ENCODE results near the gene NTM.
"Not testable (repeated sequence)": the region's sequence is repeated elsewhere in the genome, so short reads cannot be mapped to it uniquely, and the experiment has no call there.

The NTM gene

DNA sequence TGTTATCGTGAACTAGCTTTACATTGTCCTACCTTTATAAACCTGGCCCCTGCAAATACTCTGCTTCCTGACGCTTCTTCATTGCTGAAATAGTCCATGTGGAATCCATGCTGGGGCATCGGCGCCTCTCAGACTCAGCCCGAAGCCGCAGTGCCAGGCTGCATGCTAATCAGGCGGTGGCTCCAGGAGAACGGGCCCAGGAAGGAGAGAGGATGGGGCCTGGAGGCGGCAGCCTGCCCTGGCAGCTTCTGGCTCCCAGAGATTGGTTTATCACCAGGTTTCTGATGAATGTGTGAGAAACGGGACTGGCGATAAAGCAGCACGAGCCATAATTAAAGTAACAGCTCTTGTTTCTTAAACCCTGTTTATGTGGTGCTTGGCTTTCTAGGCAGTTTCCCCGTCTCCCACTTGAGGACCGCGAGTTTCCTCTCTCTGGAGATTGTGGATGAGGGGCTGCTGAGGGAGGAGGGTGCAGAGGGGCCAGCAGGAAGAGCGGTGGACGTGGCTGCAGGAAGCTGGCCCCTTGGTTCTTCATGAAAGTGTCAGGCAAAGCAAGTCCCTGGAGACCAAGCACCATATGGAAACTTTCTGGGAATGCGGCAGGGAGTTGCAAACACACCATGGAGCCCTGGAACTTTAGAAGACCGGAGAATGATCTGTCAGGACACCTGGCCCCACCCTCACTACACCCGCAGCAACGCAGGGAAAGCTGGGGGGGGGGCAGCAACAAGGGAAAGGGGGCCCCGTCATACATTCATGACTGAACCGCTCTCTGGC is 93.4 kb downstream of the NTM start:
- no peak for DNase-seq (ENCODE audit: low spot score)

DNA sequence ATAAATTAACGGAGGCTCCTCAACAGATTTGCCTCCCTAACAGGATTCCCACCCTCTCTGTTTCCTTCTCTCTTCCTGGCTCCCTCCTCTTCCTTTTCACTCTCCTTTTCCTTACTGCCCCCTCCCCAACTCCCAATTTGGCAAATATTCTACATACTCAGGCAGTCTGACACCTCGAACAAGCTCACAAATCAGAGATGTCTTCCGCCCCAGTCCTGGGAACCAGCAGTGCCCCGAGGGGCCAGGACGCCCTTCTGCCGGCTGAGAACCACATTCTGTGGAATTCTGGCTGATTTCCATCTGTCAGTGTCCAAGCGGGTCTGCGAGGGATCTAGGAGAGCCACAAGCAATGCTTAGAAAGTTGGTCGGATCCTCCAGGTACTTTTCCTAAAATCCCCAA is 94.0 kb downstream of the NTM start:
- no peak for DNase-seq (ENCODE audit: low spot score)

DNA sequence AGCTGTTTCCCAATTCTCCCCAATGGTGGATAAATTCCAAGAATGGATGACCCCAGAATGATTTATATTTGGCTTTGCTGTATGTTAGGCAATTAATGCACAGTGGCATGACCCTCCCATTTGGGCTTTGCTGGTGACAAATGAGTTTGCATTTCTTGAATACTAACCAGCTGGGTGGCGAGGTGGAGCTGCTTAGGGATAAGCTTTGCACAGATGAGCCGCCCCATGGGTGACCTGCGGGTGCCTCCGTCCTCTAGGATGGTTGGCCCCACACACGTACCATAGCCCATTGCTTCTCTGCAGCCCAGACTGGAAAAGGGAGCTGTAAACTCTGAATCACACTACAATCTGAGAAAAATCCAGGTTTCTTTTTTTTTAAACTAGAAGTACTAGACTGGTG is 94.6 kb downstream of the NTM start:
- no peak for DNase-seq (ENCODE audit: low spot score)

DNA sequence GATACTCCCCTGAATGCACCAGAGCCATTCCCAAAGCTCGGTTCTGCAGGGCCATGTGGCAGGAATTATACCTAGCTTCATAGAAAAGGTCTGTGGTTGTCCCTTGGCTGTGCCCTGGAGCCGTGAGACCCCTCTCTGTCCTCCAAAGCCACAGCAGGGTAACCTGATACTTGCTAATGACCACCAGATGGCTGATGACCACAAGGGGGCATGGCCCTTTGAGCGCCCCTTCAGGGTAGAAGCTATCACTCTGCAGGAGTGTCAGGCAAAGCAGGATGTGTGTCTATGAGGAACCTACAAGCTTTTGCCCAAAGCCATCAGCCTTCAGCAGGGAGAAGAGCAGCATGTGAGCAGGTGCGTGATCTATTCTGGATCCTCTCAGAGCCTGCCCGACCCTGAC is 95.3 kb downstream of the NTM start:
- DNase-seq (ENCODE audit: low spot score), result no peak

DNA sequence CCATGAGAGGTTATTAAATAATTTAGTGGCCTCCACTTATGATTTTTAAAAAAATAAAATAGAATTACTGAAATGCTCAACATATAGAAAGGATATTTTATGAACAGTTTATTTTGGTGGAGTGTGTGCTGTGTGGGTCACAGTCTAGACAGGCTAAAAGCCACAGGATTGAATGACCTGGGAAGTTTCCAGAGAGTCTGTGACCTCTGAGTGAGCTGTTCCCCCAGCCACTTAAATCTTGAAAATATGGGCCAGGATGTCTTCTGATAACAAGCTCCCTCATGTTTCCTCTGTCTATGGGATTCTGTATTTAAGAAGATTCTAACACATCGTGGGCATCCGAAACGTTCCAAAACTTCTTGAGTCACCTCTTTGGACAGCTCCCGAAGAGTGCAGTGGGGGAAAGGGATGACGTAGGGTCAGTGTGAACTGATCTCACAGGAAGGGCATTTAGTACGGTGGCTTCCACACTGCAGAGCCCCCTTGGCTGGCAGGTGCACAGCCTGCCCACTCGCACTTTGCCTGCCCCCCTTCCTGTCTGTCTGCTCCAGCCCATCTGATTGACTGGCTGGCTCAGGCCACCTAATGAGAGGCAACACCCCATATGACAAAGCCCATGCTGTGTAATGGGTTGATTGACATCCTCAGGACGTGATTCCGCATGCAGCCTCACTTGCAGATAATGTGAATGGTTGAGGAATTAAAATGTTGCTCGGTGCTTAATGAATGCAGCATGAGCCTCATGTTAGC is 97.4 kb downstream of the NTM start:
- no peak for DNase-seq (ENCODE audit: low spot score)

DNA sequence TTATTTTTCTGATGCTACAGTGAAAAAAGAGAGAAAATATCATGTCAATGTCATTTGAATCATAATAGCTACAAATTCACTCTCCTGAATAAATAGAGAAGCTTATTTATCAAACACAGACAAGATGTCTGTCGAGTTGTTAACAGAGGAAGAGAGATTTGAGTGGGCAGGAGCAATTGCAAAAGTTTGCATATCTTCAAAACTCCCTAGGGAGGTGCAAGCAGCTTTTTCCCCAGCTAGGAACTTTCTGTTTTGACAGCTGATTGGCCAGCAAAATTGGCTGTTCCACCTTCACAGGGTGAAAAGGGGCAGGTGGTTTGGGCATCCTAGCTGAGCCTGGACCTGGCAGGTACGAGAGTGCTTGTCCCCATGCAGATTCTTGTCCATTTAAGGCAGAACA is 98.2 kb downstream of the NTM start:
- no peak for DNase-seq (ENCODE audit: low spot score)

DNA sequence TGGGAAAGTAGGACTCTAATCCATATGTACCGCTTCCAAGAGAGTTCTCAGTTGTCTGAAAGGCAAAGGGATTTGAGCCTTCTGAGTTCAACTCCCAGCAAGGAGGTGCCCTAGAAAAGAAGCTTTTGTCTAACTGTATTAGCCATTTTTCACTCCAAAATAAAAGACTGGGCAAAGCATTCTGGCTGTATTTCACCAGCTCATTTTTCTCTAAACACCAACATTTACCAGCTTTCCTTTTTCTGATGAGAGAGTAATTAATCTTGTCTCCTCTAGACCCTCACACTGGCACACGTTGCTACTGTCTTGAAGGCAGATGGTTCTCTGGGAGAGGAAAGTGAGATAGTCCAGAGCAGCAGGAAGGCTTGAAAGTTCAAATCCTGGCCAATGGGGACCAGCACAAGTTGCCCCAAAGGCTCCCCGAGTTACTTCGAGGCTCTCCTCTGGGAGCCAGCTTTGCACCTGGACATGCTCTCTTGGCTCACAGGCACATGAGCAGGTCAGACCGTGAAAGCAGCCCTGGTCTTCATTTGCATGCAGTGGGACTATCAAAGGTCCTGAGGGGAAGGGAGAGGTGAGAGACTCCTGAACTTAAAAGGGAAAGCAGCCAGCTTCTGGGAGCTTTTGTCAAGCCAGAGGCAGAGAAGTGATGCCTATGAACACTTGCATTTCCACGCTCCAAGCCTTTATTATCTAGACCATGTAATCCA is 100.0 kb downstream of the NTM start:
- DNase-seq (ENCODE audit: low spot score), result no peak

DNA sequence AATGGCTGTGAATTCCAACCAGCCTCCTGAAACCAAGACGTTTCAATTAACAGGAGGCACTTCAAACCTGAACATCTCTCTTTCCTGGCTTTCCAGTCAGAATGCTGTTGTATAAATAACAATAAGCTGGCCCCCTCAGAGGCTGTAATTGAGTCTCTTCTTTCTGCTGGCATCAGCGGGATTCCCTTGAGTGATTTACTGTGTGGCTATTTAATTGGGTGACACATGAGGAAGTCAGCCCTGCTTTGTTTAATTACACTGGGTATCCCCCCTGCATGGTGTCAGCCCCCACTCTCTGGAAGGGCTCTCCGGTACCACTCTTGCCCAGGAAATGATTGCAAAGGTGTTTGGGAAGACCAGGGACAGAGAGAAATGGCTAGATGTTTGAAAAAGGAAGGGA is 101.6 kb downstream of the NTM start:
- DNase-seq (ENCODE audit: low spot score), result no peak

DNA sequence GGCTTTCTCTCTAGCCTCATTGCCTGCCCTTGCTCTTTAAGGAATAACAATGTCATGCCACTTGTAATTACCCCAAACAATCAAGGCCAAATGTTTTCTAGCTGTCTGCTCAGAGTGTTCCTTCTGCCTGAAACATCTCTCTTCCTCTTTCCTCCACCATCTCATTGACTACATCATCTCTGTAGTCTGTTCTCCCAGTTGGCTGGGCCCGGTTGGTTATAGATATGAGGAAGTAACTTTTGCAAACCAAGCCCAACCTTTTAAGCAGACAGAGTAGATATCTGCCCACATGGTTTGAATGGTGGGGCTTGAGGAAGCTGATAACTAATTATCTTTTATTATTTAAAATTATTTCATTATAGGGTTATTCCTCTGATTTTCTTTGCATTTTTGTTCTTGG is 104.5 kb downstream of the NTM start:
- DNase-seq (ENCODE audit: low spot score), result no peak

DNA sequence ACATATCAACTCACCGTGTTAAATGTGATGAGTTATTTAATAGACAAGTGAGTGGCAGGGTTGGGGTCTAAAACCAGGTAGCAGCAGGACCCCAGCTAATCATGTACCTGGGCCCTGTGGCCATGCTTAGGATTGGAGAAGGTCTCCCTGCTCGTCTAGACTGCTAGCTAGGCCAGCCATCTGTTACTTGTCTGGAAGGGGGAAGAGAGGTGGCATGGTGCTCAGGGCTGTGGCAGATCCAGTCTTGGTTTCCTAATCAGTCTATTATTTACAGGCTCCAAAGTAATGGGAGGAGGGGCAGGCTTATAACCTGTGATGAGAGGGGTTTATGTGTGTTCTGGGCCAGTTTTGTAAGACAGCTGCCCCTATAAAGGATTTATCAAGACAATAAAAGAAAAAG is 105.9 kb downstream of the NTM start:
- DNase-seq (ENCODE audit: low spot score), result no peak

DNA sequence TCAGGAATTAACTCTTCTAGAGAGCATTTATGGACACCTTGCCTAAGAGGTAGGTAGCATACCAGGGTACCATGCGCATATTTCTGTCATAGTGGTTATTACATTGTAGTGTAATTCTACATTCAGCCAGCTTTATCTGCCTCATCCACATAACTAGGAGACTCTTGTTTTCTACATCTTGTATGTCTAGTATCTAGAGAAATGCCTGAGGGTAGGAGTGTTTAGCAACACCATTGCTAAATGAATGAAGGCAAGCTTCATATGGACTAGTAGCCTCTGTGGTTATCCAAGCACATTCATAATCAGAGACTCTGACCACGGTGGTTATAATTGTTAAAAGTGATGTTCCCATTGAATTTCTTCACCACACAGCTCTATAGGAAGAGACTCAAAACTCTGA is 107.9 kb downstream of the NTM start:
- no peak for DNase-seq (ENCODE audit: low spot score)

DNA sequence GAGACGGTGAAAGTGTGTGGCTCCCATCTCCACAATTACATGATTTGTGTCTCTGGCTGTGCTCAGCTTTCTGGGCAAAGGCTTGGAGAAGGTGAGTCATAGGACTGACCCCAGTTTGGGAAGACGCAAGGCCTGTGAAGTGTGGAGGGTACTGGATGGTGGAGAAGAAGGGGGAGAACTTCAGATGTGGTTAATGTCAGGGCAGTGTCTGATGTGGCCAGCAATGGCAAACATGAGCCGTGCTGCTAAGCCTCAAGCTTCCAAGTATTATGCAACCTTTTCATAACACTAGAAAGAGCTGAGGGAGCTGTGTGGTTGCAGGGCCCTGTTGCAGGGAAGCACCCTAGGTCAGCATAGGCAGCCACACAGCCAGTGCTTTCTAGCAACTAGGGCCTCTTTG is 110.9 kb downstream of the NTM start:
- DNase-seq (ENCODE audit: low spot score), result no peak

DNA sequence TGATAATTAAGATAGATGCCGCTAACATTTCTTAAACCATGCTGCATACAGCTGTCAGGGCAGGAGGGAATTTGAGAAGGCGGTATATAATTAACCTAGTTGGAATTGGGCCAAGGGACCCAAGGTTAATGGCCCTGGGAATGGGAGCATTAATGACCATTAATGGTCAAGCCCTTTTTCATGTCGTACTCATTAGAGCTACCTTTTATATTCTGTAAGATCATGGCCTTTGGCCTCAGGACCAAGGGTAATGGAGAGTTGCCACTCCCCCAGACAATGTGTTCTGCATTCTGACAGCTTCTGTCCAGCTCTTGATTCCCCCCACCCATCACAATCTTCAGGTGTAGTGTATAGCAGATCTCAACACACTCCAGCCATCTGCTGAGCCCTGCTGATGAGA is 111.6 kb downstream of the NTM start:
- no peak for DNase-seq (ENCODE audit: low spot score)

DNA sequence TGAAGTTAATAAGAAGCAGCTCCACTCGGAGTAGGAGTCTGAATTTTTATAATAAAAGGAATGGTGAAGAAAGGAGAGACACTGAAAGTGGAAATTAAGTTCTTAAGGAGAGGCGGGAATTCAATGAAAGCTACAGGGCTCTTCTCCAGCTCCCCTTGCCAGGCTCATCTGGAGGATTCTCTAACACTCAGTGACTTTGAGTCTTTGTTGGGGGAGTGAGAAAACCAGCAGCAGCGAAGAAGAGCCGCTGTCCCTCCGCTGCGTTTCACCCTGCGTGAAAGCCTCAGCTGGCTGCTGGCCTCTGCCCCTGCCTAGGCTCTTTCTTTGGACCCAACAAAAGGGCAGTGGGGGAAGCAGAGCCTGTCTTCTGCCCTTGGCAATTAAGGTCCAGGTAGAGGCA is 113.0 kb downstream of the NTM start:
- DNase-seq (ENCODE audit: low spot score), result no peak

DNA sequence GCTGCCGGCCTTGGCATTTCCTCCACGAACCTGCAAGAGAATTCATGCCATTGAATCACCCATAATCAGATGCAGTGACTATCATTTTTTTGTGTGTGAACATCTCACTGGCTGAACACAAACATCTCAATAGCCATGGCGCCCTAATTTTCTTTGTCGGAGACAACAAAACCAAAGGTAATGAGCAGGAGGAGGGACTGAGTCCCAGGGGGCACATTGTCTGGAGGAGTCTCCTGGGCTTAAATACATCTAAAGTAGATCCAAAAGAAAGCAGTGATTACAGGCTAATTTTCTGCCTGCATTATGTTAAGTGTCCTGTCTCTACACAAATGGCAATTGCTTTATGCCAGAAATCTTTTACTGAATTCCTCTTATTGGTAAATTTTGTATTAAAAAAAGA is 113.5 kb downstream of the NTM start:
- no peak for DNase-seq (ENCODE audit: low spot score)

DNA sequence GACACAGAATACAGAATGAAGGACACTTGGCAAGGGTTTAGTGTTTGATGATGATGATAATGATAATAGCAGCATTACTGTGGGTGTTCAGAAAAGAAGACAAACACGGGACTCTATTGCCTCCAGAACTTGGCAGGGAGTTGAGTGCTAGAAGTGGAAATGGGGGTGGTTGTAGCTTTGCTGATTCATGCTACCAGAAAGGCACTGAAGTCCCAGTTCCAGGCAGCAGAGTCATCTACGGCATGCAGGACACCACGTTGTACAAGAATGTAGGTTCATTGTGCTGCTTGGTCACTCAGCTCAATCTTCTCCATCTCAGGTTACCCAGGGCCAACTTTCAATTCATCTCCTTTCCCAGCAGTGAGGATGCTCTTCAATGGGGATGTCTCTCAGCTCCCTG is 115.7 kb downstream of the NTM start:
- no peak for DNase-seq (ENCODE audit: low spot score)

DNA sequence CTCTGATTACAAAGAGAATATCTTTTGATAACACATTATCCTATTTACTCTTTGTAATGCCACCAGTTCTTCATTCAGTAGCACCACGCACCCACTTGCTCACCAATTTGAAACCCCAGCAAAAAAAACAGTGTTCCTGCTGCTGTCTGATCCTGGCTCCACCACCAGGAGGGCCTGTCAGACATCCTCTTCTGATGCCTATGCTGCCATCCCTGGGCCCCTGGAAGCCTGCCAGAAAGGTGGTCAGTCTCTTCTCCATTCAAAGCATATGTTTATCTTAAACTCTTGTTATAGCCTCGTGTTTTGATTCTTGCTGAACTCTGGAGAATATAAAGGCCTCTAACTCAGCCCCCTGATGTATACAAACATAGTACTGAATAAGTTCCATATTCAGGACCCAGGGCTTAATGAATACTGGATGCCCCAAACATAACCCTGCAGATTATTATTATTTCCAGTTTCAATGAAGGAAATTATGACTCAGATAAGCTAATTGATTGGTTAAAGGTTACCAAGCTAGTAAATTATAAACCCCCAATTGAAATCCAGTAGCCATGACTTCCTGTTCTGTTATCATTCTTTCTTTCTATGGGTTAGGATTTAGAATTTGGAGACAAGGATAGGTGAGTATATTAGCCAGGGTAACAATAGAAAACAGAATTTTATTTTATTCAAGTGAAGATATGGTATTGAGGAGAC is 116.7 kb downstream of the NTM start:
- no peak for DNase-seq (ENCODE audit: low spot score)

DNA sequence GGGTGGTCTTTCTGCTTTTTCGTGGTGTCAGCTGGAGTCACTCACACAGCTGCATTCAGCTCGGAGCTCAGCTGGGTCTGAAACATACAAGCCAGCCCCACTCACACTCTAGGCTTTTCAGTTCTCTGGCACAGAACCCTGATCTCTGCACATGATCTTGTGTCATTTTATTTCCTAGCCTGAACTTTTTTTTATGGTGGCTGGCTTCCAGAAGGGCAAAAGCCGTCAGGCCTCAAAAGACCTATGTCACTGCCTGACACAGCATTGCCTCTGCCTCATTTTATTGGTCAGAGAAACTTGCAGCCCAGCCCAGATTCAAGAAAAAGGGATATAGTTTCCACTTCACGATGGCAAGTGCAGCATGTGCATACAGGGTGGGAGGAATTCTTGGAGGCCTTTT is 117.8 kb downstream of the NTM start:
- DNase-seq (ENCODE audit: low spot score), result no peak

DNA sequence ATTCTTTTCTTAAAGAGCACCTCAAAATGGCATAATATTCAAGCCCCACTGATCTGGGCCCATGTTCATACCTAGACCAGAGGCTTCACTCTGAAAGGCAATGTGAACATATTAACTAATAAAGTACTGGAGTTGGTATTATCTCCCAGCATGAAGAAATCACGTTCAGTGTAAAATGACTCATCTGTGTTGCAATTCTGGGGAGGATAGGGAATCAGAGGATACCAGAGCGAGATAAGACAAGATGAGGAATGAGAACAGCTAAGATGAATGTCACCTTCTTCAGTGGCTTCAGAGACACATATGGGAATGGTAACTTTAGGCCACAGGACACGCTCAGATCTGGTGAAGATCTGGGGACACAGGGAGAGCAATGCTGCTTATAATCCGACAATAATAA is 121.1 kb downstream of the NTM start:
- DNase-seq (ENCODE audit: low spot score), result no peak

DNA sequence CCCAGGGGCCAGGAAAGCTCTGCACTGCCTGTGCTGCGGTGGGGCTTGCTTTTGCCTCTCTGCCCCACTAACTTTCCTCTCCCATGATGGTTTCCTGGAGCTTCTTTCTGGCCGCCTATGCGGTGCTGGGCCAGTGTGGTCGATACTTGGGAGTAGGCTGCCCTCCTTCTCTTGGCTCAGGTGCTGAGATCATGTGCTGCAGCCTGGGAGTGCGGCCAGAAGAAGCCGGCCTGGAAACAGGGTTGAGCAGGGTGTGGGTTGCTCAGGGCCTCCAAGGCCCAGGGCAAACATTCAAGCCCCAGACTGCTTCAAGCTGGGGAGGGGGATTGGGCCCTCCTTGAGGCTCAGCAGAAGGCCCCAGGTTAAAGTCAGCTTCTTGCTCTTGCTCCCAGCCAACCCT is 125.0 kb downstream of the NTM start:
- no peak for DNase-seq (ENCODE audit: low spot score)

DNA sequence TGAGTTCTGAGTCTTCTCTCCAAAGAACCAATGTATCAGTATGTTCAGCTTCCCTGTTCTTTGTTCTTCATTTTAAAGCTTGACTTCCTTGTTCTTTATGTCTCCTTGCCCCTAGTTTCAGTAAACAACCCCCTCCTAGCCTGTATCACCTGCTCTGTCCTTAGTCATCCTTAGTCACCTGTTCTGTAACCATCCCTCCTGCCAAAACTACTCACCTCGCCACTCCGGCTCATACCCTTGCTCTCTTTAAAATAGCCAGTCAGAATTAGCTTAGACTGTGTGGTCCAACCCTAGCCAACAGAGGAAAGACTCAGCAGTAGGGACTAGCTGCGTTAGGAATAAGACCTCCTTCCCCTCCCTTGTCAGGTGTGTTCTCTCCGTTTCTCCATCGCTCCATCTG is 127.3 kb downstream of the NTM start:
- not testable (repeated sequence) for DNase-seq (ENCODE audit: low spot score)

DNA sequence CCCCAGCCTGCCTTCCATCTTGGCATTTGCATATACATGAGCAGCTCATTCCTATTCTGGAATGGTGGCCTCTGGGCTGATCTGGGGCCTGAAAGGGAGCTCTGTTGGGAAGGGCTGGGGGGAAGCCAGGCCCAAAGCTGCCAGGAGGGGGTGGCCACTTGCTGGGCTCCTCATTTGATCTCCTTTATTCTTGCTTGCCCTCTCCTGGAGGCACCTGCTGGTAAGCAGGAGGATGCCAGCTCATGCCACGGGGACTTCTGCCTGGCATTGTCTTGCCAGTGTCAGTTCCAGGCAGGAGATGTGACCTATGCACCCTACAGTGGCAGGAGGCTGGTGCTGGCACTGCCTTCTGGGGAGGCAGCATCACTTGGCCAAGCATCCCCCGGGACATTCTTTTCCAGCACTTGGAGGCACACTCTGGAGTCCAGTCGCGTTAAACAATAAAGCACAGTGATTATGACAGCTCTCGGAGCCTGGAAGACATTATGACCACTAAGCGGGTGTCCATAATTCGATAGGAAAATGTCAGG is 128.3 kb downstream of the NTM start:
- no peak for DNase-seq (ENCODE audit: low spot score)

Measured in activated CD4-positive, alpha-beta T cell treated with anti-CD3 and anti-CD28 coated beads, Interleukin-2, Interleukin-4, amounts not matched to agents 100 ng/mL and 50 ng/mL, durations not matched to agents 16 hours and 8 hours (primary cell).